ENCODE data around the gene EPOP.

Gene EPOP
- total RNA-seq = 0.46 to 2.2 (median 1.5) reads per million in 4 donors

- peak; percentile 60 to 88 (median 72) for DNase-seq
Measured at GRCh38 chr17:38674749-38675615, at the start of gene EPOP. EPOP (minus strand) TSS chr17:38674957; CDS start chr17:38674495, 462 bp downstream.

DNA sequence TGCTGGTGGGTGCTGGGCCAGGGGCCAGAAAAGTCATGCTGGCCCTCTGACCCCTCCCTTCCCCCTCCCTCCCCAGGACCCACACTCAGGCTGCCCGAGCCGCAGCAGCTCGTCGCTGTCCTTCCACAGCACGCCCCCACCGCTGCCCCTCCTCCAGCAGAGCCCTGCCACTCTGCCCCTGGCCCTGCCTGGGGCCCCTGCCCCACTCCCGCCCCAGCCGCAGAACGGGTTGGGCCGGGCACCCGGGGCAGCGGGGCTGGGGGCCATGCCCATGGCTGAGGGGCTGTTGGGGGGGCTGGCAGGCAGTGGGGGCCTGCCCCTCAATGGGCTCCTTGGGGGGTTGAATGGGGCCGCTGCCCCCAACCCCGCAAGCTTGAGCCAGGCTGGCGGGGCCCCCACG lies 47.0 kb upstream of the EPOP start:
- DNase-seq = no peak

DNA sequence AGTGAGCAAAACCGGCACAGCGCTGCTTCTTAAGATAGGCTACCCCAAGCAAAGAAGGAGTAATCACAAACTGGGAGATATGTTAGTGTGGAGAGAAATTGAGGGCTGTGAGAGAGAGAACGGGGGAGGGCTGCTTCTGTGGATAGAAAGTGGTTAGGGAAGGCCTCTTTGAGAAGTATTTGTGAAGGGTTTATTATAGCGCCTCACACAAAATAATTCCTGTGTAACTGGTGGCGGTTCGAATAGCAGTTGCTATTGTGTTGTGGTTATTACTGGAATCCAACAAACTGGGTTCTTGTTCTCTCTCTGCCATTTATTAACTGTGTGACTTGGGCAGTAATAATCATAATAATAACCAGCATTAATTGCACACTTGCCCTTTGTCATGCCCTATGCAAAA lies 46.2 kb upstream of the EPOP start:
- no peak for DNase-seq

- DNase-seq = no peak
Measured at GRCh38 chr17:38719943-38720641, 45.3 kb upstream of the EPOP start.

DNA sequence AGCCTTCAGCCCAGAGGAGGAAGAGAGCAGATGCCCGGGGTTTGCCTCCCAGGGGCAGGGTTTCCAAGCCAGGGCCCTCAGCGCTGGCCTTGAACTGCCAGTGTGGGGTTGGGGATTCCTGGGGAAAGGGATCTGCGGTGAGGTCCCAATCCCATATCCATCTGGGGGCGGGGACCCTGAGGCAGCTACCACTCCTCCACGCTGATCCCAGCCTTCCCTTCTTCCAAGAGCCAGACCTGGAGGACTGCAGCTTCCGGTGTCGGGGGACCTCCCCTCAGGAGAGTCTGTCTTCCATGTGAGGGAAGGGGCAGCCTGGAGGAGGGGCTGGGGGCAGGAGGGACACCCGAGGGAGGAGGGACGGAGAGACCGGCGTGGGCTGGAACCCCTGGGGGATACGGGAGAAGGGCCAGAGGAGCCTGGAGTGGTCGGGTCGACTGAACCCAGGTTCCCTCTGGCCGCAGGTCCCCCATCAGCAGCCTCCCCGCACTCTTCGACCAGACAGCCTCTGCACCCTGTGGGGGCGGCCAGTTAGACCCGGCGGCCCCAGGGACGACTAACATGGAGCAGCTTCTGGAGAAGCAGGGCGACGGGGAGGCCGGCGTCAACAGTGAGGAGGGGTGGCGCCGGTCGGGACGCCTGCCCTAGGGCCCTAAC lies 44.7 kb upstream of the EPOP start:
- no peak for DNase-seq

DNA sequence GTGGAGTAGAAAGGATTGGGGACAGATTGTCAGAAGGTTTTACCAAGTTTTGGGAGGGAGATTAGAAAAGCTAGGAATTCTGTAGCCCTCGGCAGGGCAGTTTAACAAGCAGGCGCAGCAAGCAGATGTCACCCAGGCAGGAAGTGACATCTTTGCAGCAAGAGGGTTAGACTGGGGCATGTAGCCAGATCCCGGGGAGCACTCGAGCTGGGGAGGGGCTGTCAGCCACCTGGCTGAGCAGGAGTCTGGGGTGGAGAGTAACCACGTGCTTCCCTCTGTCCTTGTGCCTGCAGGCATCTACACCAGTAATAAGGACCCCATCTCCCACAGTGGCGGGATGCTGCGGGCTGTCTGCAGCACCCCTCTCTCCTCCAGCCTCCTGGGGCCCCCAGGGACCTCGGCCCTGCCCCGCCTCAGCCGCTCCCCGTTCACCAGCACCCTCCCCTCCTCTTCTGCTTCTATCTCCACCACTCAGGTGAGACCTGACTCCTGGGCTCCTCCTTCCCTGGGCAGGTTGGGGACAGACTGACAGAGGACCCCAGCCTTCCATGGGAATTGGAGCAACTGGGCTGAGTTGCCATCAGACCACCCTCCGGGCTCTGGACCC lies 42.5 kb upstream of the EPOP start:
- DNase-seq = no peak

GRCh38 chr17:38716368-38717005 lies 41.7 kb upstream of the EPOP start:
- DNase-seq = no peak

GRCh38 chr17:38715216-38715943 lies 40.6 kb upstream of the EPOP start:
- no peak for DNase-seq

DNA sequence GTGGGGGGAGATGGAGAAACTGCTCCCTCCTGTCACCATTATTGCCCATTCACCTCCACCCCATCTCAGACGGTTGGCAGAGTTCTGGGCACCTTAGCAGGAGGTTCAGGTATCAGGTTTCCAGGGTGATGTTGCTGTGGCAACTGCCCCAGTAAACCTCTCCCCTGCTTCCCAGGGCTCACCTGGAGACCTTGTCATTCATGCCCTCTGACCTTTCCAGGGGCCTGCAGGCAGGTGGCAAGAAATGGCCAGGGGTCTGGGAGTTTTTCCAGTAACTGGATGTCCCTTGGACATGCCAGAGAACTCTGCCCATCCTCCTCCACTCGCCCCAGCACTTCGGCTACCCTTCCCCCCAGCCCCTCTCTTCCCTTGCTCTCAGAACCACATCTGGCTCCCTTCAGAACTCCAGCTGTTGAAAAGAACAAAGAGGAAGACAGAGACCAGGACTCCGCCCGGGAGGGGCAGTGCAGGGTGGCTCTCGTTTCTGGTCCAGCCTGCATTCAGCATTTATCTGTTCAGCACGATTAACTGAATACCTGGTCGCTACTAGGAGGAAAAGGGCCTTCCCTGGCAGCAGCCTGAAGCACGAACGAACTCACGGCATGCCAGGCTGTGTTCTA lies 38.8 kb upstream of the EPOP start:
- DNase-seq = no peak

GRCh38 chr17:38712593-38712992 lies 37.8 kb upstream of the EPOP start:
- no peak for DNase-seq

GRCh38 chr17:38711792-38712571 lies 37.2 kb upstream of the EPOP start:
- no peak for DNase-seq

- DNase-seq = no peak
Measured at GRCh38 chr17:38710985-38711384, 36.2 kb upstream of the EPOP start.

DNA sequence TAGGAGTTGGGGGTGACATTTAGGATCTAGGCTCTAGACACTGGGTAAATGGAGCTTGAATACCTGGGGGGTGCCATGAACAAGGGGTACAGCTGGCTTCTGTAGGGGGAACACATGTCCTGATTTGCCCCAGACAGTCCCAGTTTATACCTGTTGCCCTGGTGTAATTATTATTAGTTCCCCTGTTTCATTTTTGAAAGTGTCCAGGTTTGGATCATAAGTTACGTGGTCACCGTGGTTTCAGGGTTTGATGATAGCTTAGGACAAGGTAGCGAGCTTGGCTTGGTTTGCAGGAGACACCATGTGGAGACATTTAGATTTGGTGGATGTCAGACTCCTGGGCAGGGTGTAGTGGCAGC lies 35.8 kb upstream of the EPOP start:
- no peak for DNase-seq

- DNase-seq = no peak
Measured at GRCh38 chr17:38709864-38710603, 35.3 kb upstream of the EPOP start.

- no peak for DNase-seq
Measured at GRCh38 chr17:38709104-38709820, 34.5 kb upstream of the EPOP start.

DNA sequence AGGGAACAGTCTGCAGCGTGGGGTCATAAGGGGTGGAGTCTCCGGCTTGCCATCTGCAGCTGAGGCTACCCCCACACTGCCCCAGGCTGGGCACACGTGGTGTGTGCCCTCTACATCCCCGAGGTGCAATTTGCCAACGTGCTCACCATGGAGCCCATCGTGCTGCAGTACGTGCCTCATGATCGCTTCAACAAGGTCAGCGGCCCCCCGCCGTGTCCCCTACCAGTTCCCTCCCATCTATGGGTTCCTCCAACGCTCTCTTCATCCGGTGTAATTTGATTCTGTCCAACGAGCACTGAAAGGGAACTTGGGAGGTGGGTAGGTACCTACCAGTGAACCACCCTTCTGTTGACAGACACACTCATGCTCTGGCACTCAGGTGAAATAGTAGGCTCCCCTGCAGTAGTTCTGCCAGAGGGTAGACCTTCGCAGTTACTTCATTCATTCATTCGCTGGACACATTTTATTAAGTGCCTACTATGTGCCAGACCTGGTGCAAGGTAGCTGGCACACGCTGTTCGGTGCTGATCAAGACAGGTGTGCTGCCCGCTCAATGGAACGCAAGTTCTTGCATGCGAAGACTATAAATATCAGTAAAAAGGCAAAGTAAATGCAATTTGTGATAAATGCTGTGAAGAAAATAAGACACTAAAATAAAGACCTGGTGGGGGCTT lies 33.1 kb upstream of the EPOP start:
- DNase-seq = no peak

GRCh38 chr17:38706505-38707216 lies 31.9 kb upstream of the EPOP start:
- no peak for DNase-seq
